CD4-positive, alpha-beta T cell treated with Interleukin-12 subunit alpha and Interleukin-12 subunit beta, for 1 hour (primary cell): ENCODE results near the gene ZFR.
"Not testable (repeated sequence)": the region's sequence is repeated elsewhere in the genome, so short reads cannot be mapped to it uniquely, and the experiment has no call there.

Experiments used
- DNase-seq: peaks from one replicate; pipeline ENCODE4 v3.0.0-alpha.2; 2020

Gene ZFR

GRCh38 chr5:32315221-32316014, 129.1 kb downstream of the ZFR start:
- no peak for DNase-seq

- DNase-seq = no peak
These were observed 129.9 kb downstream of the ZFR start for GRCh38 chr5:32314658-32315057.

- not testable (repeated sequence) for DNase-seq
These were observed 130.4 kb downstream of the ZFR start for GRCh38 chr5:32314152-32314488.

- DNase-seq = peak; percentile 100
These were observed 131.8 kb downstream of the ZFR start, which contains the start of gene MTMR12 for GRCh38 chr5:32312595-32313332. Gene MTMR12 (minus strand): TSS chr5:32312939. CDS start chr5:32312838, 101 bp downstream.

GRCh38 chr5:32312197-32312594, 132.3 kb downstream of the ZFR start:
- DNase-seq = peak; percentile 33

DNA sequence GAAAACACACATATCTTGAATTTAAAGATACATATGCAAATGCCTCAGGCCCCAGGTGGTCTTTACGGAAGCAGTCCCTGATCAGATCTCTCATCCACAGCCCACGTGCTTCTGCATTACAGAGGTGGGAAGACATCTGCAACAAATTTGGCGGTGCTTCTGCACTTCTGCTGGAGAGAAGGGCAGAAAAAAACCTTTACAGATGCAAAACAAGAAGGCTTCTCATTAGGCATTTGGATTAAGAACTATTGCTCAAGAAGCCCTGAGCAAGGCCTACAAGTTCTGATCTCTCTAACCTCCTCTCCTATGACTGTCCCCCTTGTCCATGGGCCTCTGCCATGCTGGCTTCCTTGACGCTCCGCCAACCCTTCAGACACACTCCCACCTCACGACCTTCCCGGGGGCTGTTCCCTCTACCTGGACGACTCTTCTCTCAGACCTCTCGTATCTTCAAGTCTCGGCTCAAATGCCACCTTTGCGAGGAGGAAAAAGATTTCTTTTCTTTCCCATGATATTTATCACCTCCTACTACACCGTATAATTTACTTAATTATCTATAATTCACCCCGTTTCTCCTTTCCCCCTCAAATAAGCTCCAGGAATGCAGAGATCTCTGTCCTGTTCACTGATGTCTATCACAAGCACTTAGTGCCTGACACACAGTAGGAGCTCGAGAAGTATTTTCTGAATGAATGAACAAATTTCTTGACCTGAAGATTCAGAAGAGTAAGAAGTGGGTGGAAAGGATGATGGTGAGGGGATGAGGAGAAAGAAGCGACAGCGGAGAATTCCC, 132.9 kb downstream of the ZFR start:
- no peak for DNase-seq

DNA sequence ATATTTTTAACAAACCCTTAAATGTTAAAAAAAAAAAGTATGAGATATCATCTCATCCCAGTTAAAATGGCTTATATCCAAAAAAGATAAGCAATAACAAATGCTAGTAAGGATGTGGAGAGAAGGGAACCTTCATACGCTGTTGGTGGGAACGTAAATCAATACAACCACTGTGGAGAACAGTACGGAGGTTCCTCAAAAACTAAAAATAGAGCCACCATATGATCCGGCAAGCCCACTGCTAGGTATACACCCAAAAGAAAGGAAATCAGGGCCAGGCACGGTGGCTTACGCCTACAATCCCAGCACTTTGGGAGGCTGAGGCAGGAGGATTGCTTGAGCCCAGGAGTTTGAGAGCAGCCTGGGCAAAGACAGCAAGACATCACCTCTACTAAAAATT, 134.8 kb downstream of the ZFR start:
- DNase-seq = no peak

- DNase-seq = no peak
These were observed 135.6 kb downstream of the ZFR start for GRCh38 chr5:32308946-32309345.

- no peak for DNase-seq
These were observed 136.8 kb downstream of the ZFR start for GRCh38 chr5:32307769-32308194.

DNA sequence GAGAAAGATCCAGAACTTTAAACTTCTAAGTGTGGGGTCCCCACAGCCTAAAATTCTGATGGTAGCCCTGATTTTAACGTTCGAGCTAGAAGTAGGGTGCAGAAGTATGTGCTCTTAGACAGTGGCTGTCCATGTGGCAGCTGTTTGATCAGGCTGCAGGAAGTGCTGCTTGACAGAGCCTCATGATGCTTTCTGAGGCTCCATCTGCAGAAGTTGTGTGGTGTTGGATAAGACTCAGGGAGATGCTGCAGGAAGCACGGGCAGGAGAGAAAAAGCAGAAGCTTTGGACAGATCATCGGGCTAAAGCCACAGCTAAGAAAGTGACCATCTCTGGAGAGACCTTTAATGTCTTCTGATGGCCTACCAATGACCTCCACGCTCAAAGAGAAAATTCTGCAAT, 139.9 kb downstream of the ZFR start:
- DNase-seq = no peak
